H7 (cell line): ENCODE measurements around the gene PGLYRP4. TPM values are rescaled to one million over a fixed set of nuclear protein-coding genes. Genes with fewer than 3 reads are reported as not detected.
"Not testable (repeated sequence)": the region's sequence is repeated elsewhere in the genome, so short reads cannot be mapped to it uniquely, and the experiment has no call there.

Source experiments
- DNase-seq: peaks from one replicate; pipeline ENCODE4 v3.0.0; 2012
- H3K27me3 ChIP-seq: 2 replicates; pipeline ENCODE4 v1.6.0; 2011; ENCODE audit warnings: mild to moderate bottlenecking, low read length; ENCODE audit not compliant: control insufficient read depth, insufficient read depth
- H3K36me3 ChIP-seq: replicated peaks from 2 replicates; pipeline ENCODE4 v1.5.1; 2011; ENCODE audit warnings: low read length; ENCODE audit not compliant: control insufficient read depth, insufficient read depth
- H3K4me3 ChIP-seq: 2 replicates; pipeline ENCODE4 v1.5.1; 2011; ENCODE audit warnings: low read depth, mild to moderate bottlenecking, control low read depth, low read length, moderate library complexity; ENCODE audit not compliant: insufficient read depth
- total RNA-seq: library from RNA; depleted of rRNA; stranded (reverse); fragments of >200 nt; shearing (Covaris generic); gene quantifications from 2 replicates; pipeline ENCODE4 v1.2.3, GENCODE V29; 2014

The PGLYRP4 gene
- total RNA-seq, 1 experiment from 2014 or later: not detected

DNA sequence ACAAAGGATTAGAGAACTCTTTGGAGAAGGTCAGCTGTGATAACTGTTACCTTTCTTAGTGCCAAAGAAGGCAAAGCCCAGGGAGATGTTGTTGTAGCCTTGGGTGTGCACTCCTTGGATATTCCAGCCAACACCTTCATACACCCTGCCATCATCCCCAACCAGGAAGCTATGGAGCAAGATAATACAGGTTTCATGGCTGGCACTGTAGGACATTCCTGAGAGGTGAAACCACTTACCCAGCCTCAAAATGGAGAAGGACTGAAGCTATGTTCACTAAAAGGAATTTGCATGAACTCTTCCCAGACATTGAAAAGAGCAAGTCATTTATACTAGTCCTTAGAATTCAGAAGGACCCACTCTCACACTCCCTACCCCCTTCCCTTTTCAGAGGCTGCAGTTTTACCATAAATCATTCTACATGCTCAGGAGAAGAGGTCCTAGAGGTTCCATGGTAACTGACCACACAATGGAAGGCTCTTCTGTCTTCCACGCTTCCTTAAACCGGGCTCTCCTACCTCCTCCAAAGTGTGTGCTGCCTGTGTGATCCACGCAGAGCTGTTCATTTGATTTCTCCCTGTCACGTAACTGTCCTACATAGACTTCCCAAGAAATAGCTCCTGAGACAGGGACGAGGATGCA is 5.5 kb downstream of the PGLYRP4 start:
- DNase-seq: no peak
- H3K36me3 ChIP-seq: no peaks in the 10 kb centered on the region
- no peak overlapping the region for H3K4me3 ChIP-seq
- no peaks in the 10 kb centered on the region for H3K27me3 ChIP-seq

DNA sequence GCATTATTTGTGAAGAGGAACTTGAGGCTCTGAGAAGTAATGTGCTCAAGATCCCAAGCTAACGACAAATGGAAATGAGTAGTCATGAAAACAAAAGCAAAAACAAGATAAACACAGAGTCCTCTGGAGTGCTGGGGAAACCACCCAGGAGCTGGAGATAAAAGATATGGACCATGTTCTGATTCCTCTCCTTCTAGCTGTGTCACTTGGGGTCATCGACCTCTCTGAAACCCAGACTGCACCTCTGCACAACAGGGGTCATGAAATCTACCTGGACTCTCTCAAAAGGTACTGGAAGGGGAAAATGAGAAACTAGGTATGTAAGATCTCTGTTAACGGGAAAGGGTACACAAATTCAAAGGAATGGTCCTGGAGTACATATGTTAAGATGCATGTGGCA is 6.5 kb downstream of the PGLYRP4 start:
- no peak for DNase-seq
- Histone ChIP-seq H3K27me3 (no peaks in the 10 kb centered on the region), H3K4me3 (no peak overlapping the region), H3K36me3 (no peaks in the 10 kb centered on the region)

DNA sequence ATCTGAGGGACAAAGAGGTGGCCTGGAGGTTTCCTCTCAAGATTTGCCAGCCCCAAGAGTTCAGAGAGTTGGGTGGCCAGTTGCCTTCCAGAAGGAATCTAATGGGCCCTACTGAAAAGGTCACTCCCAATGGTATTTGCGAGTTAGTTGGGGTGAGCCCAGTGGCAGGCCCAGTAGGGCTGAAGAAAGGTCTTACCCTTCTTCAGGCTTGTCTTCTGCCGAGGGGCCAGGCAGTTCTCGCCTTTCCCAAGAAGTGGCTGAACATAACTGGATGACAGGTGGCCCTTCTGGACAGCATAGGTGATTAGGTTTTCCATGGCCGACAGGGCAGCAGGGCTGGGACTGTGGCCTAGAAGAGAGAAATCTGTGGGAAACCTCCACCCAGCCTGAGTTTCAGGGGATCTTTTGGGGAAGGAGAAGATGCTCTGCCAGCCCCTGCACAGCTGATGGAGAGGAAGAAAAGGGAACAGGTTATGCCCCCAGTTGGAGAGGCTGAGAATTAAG is 7.2 kb downstream of the PGLYRP4 start:
- no peaks in the 10 kb centered on the region for H3K36me3 ChIP-seq
- H3K4me3 ChIP-seq: no peak overlapping the region
- DNase-seq: no peak
- H3K27me3 ChIP-seq: no peaks in the 10 kb centered on the region

DNA sequence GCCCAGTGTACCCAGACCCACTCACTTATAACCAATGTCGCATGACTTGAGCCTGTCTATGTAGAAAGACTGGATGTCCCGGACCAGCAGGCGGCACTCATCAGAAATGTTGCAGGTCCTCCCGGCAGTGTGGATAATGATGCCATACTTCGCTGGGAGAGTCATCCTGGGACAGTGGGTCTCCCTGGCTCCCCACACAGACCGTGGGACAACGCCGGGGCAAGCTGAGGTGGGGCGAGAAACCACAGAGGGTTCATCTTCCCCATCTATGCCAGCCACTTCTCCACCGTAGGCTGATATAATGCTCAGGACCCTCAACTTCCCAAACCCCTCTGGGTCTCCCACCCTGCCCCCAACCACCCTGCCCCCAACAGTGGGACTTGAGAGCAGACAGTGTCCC is 8.3 kb downstream of the PGLYRP4 start:
- DNase-seq: no peak
- Histone ChIP-seq H3K27me3 (no peaks in the 10 kb centered on the region), H3K4me3 (no peak overlapping the region), H3K36me3 (no peaks in the 10 kb centered on the region)

DNA sequence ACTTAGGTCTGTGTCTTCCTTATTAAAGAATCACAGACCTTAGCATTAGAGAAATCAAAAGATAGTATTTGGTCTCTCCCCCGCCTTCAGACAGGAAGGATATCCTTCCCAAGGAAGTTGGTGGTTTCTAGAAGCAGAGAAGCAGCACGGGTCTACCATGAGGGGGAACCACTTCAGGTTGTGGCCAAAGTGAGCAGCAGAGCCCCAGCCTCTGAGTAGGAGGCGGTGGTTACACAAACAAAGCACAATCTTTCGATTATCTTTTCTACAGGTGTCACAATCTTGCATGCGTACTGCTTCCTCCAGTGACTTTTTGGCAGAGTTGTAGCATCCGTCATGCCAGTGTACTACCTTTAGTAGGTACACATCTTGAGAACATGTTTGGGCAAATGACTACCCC is 8.8 kb downstream of the PGLYRP4 start:
- Histone ChIP-seq H3K36me3 (no peaks in the 10 kb centered on the region), H3K4me3 (no peak overlapping the region), H3K27me3 (no peaks in the 10 kb centered on the region)
- no peak for DNase-seq

DNA sequence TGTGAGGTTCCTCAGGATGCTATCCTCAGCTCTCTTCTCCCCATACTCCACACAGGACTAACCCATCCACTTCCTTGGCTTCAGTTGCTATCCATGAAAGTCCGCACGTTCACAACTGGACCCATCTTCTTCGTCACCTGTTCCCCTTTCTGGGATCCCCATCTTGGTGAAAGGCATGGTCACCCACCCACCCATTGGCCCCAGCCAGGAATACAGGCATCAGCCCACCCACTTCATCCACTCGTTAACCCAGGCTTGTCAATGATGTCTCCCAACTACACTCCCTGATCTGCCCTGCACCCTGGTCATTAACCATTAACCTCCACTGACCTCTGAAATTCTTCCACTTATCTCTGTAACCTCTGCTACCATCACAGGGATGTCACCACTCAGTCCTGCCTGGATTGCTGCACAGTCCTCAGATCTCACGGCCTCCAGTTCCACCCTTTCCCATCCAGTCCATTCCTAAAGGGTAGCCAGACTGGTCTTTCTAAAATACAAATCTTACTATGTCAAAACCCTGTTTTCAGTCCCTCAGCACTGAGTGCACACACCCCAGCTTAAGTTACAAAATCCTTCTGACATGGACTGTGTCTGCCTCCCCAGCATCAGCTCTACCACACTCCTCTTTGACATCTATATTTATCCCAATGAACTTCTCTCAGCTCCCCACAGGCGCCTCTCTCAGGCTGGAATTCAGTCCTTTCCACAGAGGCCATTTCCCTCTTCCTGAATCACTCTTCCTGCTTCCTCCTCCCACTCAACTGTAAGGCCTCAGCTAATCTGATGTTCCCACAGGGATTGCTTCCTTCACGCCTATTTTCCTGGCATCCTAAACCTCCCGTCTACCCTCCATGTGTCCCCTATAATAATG is 10.4 kb downstream of the PGLYRP4 start:
- no peak for DNase-seq
- Histone ChIP-seq H3K4me3 (no peak overlapping the region), H3K27me3 (no peaks in the 10 kb centered on the region), H3K36me3 (no peaks in the 10 kb centered on the region)

DNA sequence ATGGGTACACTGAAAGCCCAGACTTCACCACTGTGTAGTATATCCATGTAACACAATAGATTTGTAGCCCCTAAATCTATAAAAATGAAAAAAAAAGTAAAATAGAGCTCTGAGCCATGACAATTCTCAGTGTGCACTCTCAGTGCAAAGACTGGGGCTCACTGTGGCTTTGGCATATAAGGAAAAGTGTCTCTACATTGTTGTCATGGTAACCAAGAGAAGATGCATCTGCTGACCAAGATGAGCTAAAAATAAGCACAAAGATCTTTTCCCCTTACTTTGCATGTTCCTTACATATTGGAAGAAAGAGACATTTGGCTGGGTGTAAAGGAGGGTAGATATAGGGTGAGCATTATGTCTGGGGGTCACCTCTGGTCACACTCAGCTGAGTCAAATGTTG is 12.0 kb downstream of the PGLYRP4 start:
- Histone ChIP-seq H3K36me3 (no peaks in the 10 kb centered on the region), H3K27me3 (no peaks in the 10 kb centered on the region), H3K4me3 (no peak overlapping the region)
- no peak for DNase-seq

DNA sequence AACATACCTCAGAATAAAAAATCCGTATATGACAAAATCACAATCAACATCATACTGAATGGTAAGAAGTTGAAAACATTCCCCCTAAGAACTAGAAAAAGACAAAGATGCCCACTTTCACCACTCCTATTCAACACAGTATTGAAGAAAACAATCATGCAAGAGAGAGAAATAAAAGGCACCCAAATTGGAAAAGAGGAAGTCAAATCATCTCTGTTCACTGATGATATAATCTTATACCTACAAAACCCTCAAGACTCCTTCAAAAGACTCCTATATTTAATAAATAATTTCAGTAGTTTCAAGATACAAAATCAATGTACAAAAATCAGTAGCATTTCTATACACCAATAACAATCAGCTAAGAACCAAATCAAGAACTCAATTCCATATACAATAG is 14.7 kb downstream of the PGLYRP4 start:
- no peaks in the 10 kb centered on the region for H3K27me3 ChIP-seq
- H3K36me3 ChIP-seq: no peaks in the 10 kb centered on the region
- no peak for DNase-seq
- H3K4me3 ChIP-seq: no peak overlapping the region

DNA sequence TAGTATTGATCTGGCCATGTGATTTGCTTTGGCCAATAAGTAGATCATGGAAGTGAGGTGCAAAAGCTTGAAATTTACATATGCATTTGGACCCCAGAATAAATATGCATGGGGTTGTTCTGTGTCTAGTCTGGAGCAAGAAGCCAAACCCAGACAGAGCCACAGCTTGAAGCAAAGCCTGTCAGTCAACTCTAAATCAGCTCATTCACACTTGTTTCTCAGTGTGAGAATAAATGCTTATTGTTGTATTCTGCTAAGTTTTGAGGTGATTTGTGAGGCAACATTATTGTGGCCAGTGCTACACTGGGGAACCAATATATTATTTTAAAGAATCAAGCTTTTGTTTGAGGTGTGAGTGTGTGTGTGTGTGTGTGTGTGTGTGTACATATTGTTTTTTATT is 23.7 kb downstream of the PGLYRP4 start:
- DNase-seq: no peak
- H3K36me3 ChIP-seq: no peaks in the 10 kb centered on the region
- H3K4me3 ChIP-seq: no peak overlapping the region
- no peaks in the 10 kb centered on the region for H3K27me3 ChIP-seq

DNA sequence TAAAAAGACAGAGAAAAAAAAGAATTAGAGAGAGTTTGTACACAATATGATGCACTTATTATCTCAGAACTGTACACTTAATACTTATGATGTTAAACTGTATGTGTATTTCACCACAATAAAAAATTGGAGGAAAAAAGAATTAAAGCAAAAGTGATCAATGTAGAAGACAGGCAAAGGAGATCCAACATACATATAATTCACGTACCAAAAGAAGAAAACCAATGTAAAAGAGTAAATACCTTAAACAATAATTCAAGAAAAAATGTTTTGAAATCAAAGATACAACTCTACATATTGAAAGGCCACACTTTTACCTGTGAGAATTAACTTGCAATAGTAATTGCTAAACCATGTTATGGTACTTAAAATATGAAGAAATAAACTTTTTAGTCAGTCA is 26.1 kb downstream of the PGLYRP4 start:
- DNase-seq: no peak
- Histone ChIP-seq H3K4me3 (no peak overlapping the region), H3K27me3 (no peaks in the 10 kb centered on the region), H3K36me3 (no peaks in the 10 kb centered on the region)

DNA sequence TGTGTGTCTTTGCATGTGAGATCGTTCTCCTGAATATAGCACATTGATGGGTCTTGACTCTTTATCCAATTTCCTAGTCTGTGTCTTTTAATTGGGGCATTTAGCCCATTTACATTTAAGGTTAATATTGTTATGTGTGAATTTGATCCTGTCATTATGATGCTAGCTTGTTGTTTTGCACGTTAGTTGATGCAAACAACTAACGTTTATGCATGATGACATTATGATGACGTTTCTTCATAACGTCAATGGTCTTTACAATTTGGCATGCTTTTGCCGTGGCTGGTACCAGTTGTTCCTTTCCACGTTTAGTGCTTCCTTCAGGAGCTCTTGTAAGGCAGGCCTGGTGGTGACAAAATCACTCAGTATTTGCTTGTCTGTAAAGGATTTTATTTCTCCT is 30.5 kb downstream of the PGLYRP4 start:
- H3K4me3 ChIP-seq, H3K27me3 ChIP-seq, DNase-seq, H3K36me3 ChIP-seq: not testable (repeated sequence)

DNA sequence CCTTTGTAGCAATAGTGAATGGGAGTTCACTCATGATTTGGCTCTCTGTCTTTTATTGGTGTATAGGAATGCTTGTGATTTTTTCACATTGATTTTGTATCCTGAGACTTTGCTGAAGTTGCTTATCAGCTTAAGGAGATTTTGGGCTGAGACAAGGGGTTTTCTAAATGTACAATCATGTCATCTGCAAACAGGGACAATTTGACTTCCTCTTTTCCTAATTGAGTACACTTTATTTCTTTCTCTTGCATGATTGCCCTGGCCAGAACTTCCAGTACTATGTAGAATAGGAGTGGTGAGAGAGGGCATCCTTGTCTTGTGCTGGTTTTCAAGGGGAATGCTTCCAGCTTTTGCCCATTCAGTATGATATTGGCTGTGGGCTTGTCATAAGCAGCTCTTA is 32.6 kb downstream of the PGLYRP4 start:
- H3K36me3 ChIP-seq, H3K4me3 ChIP-seq, DNase-seq, H3K27me3 ChIP-seq: not testable (repeated sequence)

DNA sequence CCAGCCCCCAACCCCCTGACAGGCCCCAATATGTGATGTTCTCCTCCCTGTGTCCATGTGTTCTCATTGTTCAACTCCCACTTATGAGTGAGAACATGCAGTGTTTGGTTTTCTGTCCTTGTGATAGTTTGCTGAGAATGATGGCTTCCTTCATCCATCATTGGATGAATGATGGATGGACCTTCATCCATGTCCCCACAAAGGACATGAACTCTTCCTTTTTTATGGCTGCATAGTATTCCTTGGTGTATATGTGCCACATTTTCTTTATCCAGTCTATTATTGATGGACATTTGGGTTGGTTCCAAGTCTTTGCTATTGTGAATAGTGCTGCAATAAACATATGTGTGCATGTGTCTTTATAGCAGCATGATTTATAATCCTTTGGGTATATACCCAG is 34.3 kb downstream of the PGLYRP4 start:
- not testable (repeated sequence) for H3K27me3 ChIP-seq, DNase-seq, H3K4me3 ChIP-seq, H3K36me3 ChIP-seq

DNA sequence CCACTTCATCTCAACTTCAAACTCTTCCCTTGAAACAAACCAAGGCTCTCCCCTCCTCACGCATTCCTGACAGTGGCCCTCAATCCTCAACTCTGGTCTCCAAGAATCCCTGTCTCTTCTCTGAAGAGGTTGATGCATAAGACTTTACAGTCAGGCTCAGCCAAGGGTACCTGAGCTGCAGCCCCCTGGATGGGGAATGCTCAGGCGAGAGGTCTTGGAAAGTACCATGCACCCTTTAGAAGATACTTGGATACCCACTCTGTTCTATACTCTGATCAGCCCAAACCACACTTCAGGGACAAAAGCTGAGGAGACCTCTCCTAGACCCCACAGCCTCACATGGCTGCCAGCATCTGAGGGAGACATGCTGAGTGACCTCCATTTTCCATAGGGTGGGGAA is 35.4 kb downstream of the PGLYRP4 start:
- no peak for DNase-seq
- no peaks in the 10 kb centered on the region for H3K27me3 ChIP-seq
- H3K36me3 ChIP-seq: no peaks in the 10 kb centered on the region
- no peak overlapping the region for H3K4me3 ChIP-seq

DNA sequence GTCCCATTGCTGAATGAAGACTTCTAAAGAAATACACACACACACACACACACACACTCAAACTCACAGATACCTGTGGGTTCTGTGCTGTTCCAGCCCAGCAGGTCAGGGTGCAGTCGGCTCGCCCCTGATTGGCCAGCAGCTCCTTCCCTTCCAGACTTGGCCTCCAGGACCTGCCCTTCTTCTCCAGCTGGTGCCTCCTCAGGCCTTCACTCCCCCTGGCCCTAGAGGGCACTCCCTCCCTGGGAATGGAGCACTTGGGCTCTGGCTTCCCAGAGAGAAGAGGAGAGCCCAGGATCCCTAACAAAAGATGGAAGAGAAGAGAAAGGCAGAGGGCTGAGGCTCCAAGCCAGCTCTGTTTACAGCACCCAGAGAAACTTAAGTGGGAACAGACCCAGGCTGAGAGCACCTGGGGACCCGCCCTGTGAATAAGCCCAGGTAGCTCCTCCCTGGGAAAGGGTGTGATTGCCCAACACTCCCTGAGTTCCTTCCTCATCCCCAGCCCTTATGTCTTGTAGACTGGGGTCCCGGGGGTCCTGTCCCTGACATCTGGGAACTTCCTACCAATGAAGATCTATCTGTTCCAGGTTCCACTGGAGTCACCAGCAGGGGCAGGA is 36.0 kb downstream of the PGLYRP4 start, which contains the start of gene PGLYRP3:
TSS of gene PGLYRP3 (minus strand) at position 383 of the 617 bp plus-strand sequence. CDS start 2,287 bp downstream, outside the sequence.
- H3K36me3 ChIP-seq: no peaks in the 10 kb centered on the region
- DNase-seq: no peak
- H3K4me3 ChIP-seq: no peak within 1 kb of the TSS
- H3K27me3 ChIP-seq: no peaks in the 10 kb centered on the region
